HG03139 (cell line): ENCODE data around the gene MRPL41.
"Not testable (repeated sequence)": the region's sequence is repeated elsewhere in the genome, so short reads cannot be mapped to it uniquely, and the experiment has no call there.

Experiments
- ATAC-seq: cut with Tn5 transposase; IDR thresholded peaks from one replicate; pipeline ENCODE4 v1.9.1; 2021; ENCODE audit not compliant: unreplicated experiment

Gene MRPL41

GRCh38 chr9:137550958-137551263 lies 768 bp upstream of the MRPL41 start:
- ATAC-seq: not testable (repeated sequence)

- no peak for ATAC-seq
Observed at GRCh38 chr9:137552022-137552768, 516 bp downstream of the MRPL41 start.

- ATAC-seq: not testable (repeated sequence)
Observed at GRCh38 chr9:137553654-137554053, 2.0 kb downstream of the MRPL41 start.

GRCh38 chr9:137554349-137554748 lies 2.7 kb downstream of the MRPL41 start:
- ATAC-seq: no peak

GRCh38 chr9:137555179-137555578 lies 3.5 kb downstream of the MRPL41 start:
- ATAC-seq: no peak

GRCh38 chr9:137556069-137556838 lies 4.6 kb downstream of the MRPL41 start:
- ATAC-seq: no peak

GRCh38 chr9:137558127-137558526 lies 6.4 kb downstream of the MRPL41 start:
- no peak for ATAC-seq

GRCh38 chr9:137564134-137564533 lies 12.5 kb downstream of the MRPL41 start:
- no peak for ATAC-seq

GRCh38 chr9:137564817-137565411 lies 13.2 kb downstream of the MRPL41 start:
- ATAC-seq: no peak

- not testable (repeated sequence) for ATAC-seq
Observed at GRCh38 chr9:137568445-137568844, 16.8 kb downstream of the MRPL41 start.

GRCh38 chr9:137569609-137570203 lies 18.0 kb downstream of the MRPL41 start:
- no peak for ATAC-seq

- no peak for ATAC-seq
Observed at GRCh38 chr9:137570566-137570965, 18.9 kb downstream of the MRPL41 start.

GRCh38 chr9:137574192-137574591 lies 22.5 kb downstream of the MRPL41 start:
- no peak for ATAC-seq

GRCh38 chr9:137575364-137575715 lies 23.7 kb downstream of the MRPL41 start:
- no peak for ATAC-seq

- no peak for ATAC-seq
Observed at GRCh38 chr9:137575716-137576411, 24.2 kb downstream of the MRPL41 start.

GRCh38 chr9:137578518-137579258 lies 27.0 kb downstream of the MRPL41 start, which contains the start of gene DPH7:
DPH7 (minus strand) TSS chr9:137578925; CDS start chr9:137578777, 148 bp downstream.
- ATAC-seq: peak; percentile 72

- peak; percentile 3 for ATAC-seq
Observed at GRCh38 chr9:137579259-137579604, 27.6 kb downstream of the MRPL41 start.

GRCh38 chr9:137580209-137580953 lies 28.7 kb downstream of the MRPL41 start:
- no peak for ATAC-seq

GRCh38 chr9:137580954-137581322 lies 29.3 kb downstream of the MRPL41 start:
- ATAC-seq: no peak
